ENCODE measurements around the gene CCDC60.
"Not testable (repeated sequence)": the region's sequence is repeated elsewhere in the genome, so short reads cannot be mapped to it uniquely, and the experiment has no call there.

Gene CCDC60

DNA sequence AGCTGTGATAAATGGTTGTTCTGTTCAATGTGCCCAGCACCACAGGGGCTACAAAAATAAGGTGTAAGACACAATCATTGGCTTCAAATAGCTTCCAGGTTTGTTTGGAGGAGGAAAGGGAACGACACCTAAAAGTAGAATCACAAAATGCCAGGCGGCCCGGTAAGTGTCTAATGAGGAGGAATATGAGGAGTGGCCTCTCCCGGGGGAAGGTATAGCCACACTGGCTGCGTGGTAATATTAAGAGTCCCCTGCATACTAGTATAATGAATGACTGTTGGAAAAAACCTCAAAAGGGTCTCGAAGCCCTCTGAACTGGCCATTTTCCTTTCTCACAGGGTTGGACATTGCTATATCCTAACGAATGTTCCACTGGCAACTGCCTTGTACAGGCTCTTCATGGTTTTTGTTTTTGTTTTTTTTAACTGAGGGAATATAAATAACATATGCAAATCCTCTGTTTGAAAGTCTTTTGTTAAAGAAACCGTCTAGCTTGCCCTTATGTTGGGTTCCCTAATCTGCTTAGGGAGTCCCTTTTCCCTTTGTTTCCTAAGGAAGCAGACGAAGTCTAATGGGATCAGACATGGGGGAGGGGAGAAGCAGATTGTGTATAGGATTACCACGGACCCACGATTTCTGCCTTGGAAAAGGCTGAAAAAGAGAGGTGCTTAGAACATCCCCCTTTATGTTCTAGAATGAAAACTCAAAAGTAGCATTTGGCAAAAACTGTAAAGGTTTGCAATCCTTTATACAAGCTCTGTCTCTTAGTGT, 4.2 kb downstream of the CCDC60 start:
- no peak for DNase-seq (ENCODE audit: low read depth in 2 of 2)

DNA sequence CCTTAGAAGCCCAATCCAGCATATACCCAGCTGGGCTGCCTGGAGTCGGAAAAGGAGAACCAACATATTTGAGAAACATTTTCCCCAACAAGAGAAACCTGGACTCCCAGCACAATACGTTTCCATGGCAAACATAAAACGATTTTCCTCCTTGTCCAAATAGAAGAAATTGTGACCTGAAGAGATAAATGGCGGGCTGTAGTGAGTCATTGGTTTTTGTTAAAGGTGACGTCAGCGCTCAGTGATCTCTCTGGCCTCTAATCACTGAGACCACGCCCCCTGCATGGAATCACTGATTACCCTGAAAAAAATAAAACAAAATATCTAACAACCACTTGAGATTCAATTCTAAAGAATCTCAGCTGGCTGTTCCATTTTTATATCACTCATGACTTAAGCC, 6.0 kb downstream of the CCDC60 start:
- no peak for DNase-seq (ENCODE audit: low read depth in 2 of 2)

DNA sequence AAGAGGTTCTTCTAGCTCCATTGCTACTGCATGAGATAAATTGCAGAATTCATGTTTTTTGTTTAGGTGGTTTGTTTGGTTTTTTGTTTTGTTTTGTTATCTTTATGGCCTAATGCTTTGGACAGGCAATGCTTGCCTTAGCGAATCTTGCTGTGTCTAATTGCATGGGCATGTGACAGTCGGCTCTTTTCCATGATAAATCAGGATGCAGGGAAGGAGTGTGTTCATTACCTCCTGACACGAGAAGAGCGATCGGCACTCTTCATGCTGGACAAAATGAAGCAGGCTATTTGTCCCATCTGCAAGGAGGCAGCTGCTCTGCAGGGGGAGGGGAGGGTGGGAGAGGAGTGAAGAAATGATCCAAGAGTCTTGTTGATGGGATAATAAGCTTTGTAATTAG, 6.5 kb downstream of the CCDC60 start:
- DNase-seq (ENCODE audit: low read depth in 2 of 2), result no peak

DNA sequence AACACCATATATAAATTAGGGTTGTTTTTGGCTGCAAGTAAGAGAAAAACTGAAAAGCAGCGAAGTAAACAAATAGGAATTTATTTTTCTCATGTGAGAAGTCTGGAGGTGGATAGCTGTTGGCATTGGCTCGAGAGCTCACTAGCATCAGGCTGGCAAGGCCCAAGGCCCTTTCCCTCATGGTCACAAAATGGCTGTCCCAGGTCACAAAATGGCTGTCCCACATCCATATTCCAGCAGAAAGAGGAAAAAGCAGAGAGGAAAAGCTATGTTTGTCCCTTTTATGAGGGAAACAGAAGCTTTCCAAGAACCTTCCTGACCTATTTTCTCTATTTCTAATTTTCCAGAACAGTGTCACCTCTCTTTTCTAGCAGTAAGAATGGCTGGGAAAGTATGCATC, 7.5 kb downstream of the CCDC60 start:
- DNase-seq (ENCODE audit: low read depth in 2 of 2), result no peak

GRCh38 chr12:119343130-119343529, 8.6 kb downstream of the CCDC60 start:
- no peak for DNase-seq (ENCODE audit: low read depth in 2 of 2)

- no peak for DNase-seq (ENCODE audit: low read depth in 2 of 2)
These were observed 19.6 kb downstream of the CCDC60 start for GRCh38 chr12:119354172-119354571.

DNA sequence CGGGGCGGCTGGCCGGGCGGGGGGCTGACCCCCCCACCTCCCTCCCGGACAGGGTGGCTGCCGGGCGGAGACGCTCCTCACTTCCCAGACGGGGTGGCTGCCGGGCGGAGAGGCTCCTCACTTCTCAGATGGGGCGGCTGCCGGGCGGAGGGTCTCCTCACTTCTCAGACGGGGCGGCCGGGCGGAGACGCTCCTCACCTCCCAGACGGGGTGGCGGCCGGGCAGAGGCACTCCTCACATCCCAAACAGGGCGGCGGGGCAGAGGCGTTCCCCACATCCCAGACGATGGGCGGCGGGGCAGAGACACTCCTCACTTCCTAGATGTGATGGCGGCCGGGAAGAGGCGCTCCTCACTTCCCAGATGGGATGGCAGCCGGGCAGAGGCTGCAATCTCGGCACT, 25.8 kb downstream of the CCDC60 start:
- not testable (repeated sequence) for DNase-seq (ENCODE audit: low read depth in 2 of 2)

- DNase-seq (ENCODE audit: low read depth in 2 of 2), result no peak
These were observed 28.5 kb downstream of the CCDC60 start for GRCh38 chr12:119363037-119363436.

- no peak for DNase-seq (ENCODE audit: low read depth in 2 of 2)
These were observed 29.0 kb downstream of the CCDC60 start for GRCh38 chr12:119363490-119363889.

GRCh38 chr12:119365451-119365850, 30.9 kb downstream of the CCDC60 start:
- no peak for DNase-seq (ENCODE audit: low read depth in 2 of 2)

- DNase-seq (ENCODE audit: low read depth in 2 of 2), result no peak
These were observed 31.5 kb downstream of the CCDC60 start for GRCh38 chr12:119366007-119366406.

- DNase-seq (ENCODE audit: low read depth in 2 of 2), result no peak
These were observed 34.6 kb downstream of the CCDC60 start for GRCh38 chr12:119369161-119369560.

DNA sequence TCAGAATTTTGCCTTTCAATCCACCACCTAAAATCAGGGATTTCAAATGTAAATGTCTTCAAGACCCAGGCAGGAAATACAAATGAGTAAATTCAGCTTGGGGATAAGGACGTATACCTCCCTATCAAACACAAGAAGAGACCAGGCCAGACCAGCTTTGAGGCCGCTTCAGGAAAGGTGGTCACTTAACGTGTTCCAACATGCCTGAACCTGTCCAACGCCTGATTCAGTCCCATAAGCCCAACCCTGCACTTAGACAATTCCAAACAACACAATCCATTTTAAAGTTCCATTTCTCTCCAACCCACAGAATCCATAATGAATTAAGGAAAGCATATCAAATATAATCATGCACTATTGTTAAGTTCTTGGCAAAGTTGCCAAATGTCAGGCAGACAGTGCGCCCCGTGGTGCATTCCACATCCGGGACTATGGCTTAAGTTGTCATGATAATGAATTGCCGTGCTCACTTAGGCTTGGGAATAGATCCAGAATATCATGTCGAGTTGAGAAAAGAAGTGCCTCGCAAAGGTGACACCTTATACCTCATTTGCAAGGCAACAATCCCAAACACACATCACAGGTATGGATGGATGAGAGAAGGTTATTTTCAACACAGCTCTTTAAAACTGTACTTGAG, 35.5 kb downstream of the CCDC60 start:
- DNase-seq (ENCODE audit: low read depth in 2 of 2), result no peak

DNA sequence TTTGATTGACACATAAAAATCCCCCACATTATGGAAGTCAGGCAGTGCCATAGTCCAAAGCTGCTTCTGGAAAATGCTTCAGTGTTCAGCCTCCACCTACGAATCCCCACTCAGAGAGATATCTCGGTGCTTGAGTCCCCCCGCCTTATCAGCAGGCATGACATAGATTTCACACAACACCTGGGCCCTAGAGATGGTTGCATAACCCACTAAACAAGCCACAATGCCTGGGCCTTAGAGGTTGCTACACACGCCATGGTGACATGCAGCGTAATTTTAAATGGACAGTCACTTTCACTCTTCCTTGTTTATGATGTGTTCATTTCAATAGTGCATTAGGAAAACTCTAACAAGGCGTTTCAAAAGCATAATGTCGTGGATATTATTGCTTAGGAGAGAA, 38.0 kb downstream of the CCDC60 start:
- DNase-seq (ENCODE audit: low read depth in 2 of 2), result no peak

DNA sequence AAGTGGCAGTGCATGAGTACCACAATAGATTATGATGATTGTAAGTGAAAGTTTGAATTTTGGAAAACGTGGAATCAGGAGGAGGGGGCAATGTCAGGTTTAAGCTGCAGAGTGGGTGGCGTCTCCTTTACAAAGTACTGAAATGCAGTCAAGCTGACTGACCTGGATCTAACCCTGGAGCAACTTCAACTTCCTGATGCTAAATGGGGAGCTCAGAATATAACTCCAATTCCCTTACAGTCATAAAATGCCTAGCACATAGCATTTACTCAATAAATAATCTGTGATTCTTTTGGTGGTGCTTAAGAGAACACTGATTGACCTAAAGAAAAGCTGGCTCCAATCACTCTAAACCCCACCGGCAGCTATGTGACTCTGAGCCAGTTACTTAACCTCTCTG, 38.5 kb downstream of the CCDC60 start:
- no peak for DNase-seq (ENCODE audit: low read depth in 2 of 2)

GRCh38 chr12:119373666-119374065, 39.1 kb downstream of the CCDC60 start:
- DNase-seq (ENCODE audit: low read depth in 2 of 2), result no peak

DNA sequence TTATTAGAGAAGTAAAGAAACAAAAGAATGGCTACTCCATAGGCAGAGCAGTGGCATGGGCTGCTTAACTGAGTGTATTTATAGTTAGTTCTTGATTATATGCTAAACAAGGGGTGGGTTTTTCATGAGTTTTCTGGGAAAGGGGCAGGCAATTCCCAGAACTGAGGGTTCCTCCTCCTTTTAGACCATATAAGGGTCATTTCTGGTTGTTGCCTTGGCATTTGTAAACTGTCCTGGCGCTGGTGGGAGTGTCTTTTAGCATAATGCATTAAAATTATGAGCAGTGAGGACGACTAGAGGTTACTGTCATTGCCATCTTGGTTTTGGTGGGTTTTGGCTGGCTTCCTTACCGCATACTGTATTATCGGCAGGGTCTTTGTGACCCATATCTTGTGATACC, 40.1 kb downstream of the CCDC60 start:
- no peak for DNase-seq (ENCODE audit: low read depth in 2 of 2)

- DNase-seq (ENCODE audit: low read depth in 2 of 2), result no peak
These were observed 40.8 kb downstream of the CCDC60 start for GRCh38 chr12:119375075-119375882.

DNA sequence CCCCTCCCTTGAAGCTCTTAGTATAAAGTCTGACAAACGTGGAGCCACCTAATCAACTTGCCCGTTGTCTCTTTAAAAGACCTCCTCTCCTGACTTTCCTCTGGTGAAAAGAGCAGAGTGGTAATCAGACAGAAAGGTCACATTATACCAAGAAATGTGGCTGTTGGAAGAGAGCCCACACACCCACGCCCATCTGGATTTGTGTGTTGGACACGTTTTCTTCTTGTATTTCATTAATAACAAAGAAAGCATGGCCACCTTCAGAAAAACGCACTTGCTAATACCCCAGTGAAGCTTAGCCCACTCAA, 41.3 kb downstream of the CCDC60 start:
- no peak for DNase-seq (ENCODE audit: low read depth in 2 of 2)

- DNase-seq (ENCODE audit: low read depth in 2 of 2), result no peak
These were observed 44.4 kb downstream of the CCDC60 start for GRCh38 chr12:119378903-119379302.

DNA sequence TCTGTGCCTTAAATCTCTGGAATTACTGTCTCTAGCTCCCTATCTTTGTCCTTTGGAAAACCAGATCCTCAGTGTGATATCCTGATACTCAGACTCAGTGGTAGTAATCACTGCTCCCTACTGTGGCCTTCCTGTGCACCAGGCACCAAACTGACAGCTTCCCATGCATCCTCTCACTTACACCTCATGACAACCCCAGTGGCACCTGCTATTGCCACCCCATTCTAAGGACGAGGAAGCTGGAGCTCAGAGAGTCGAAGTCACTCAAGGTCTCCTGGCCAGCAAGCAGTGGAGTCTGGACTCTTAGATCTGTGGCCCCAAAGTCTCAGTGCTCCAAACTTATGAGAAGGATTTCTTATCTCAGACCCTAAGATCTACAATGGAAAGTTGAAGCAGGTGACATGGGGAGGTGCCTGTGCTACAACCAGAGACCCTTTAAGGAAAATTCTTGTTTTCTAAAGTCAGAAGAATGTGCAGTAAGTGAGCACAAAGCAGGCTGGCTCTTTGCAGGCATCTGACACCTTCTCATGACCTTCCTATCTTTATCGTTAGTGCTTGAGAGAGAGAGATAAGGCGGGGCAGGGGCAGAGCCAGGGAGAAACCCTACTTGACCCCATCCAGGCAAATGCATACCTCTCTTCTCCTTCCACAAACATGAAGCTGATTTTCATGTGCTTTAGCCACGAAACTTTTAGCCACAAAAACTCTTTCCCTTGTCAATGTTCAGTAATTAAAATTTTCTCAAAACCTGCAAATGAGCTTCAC, 47.1 kb downstream of the CCDC60 start:
- DNase-seq (ENCODE audit: low read depth in 2 of 2), result no peak

GRCh38 chr12:119383206-119383605, 48.7 kb downstream of the CCDC60 start:
- no peak for DNase-seq (ENCODE audit: low read depth in 2 of 2)

Data from stimulated activated CD8-positive, alpha-beta memory T cell treated with anti-CD3 and anti-CD28 coated beads, Interleukin-15, amount 100 ng/mL, for 4 hours (primary cell).